Measurements from ENCODE around the gene JPH2. TPM values are rescaled to one million over a fixed set of nuclear protein-coding genes. Genes with fewer than 3 reads are reported as not detected.

The JPH2 gene
- total RNA-seq, 1 experiment from 2014 or later, result 0.17 TPM

DNA sequence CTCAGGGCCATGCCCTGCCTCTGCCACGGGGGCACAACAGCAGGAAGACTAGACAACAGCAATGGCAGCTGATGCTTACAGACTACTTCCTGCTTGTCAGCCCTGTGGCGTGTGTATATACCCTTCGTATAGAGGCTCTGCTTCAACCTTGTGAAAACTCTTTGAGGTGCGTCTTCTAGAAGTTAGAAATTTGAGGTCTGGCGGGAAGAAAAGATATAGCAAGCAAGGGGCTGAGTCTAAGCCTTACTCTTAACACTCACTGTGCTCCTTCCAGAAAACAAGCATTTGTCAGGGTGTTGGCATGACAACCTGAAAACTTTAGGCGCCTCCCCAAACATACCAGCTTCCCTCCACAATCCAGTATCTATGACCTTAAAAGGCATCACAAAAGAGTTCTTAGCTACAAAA is 33.3 kb downstream of the JPH2 start:
- no peaks in the 10 kb centered on the region for H3K9me2 ChIP-seq (ENCODE audit: insufficient read depth)
- H4K20me1 ChIP-seq (ENCODE audit: insufficient read depth), result no peaks in the 10 kb centered on the region
- no peaks in the 10 kb centered on the region for H3K9me3 ChIP-seq (ENCODE audit: control insufficient read depth in 1 of 2, insufficient read depth in 1 of 2, low read depth in 1 of 2, low read length in 2 of 2)
- no TSS peak for BruUV-seq (replicated peaks)
- no peak for DNase-seq (ENCODE audit: low read depth, low spot score)
- H3K79me2 ChIP-seq (ENCODE audit: insufficient read depth, low read length), result no peaks in the 10 kb centered on the region
- ChIA-PET POLR2A (no interaction called here), CTCF (no interaction called here), RAD21 (ENCODE audit: low non-redundant PET in 1 of 2, low total read pairs in 2 of 2, uncharacterized antibody in 2 of 2, unreplicated experiment in 2 of 2) (interaction anchor here in 1 of 2 experiments (0.7 kb wide), 1 partner anchor 18 kb away, joined by 3 read pairs; no protein-coding TSS in a partner anchor)
- peaks cover 21 to 35% of the 10 kb centered on the region in 2 experiments for H3K4me1 ChIP-seq (ENCODE audit: control insufficient read depth in 1 of 2, insufficient read depth in 2 of 2, low read length in 2 of 2)
- no peak overlapping the region for H3K4me3 ChIP-seq (replicated peaks in 1 of 2; ENCODE audit: low read depth in 1 of 2, low read length in 2 of 2)
- H3K4me2 ChIP-seq (ENCODE audit: low read length), result no peak overlapping the region
- ATAC-seq, result no peak
- no peak overlapping the region for H3K9ac ChIP-seq (ENCODE audit: low read length)
- H3K36me3 ChIP-seq (ENCODE audit: control insufficient read depth in 1 of 2, insufficient read depth in 2 of 2, low read length in 2 of 2), result no peaks in the 10 kb centered on the region
- intact Hi-C loops (cut with micrococcal nuclease), result no loop called here
- no peaks in the 10 kb centered on the region for H3K27me3 ChIP-seq (ENCODE audit: insufficient read depth, low read length)
- no peak overlapping the region for H2AFZ ChIP-seq (ENCODE audit: low read depth, low read length, poor library complexity, severe bottlenecking)
- no peak for TF ChIP-seq POLR2AphosphoS5 (IDR thresholded peaks at IDR 0.05; ENCODE audit: low read depth, low read length)
- TF ChIP-seq, protein P1, sequence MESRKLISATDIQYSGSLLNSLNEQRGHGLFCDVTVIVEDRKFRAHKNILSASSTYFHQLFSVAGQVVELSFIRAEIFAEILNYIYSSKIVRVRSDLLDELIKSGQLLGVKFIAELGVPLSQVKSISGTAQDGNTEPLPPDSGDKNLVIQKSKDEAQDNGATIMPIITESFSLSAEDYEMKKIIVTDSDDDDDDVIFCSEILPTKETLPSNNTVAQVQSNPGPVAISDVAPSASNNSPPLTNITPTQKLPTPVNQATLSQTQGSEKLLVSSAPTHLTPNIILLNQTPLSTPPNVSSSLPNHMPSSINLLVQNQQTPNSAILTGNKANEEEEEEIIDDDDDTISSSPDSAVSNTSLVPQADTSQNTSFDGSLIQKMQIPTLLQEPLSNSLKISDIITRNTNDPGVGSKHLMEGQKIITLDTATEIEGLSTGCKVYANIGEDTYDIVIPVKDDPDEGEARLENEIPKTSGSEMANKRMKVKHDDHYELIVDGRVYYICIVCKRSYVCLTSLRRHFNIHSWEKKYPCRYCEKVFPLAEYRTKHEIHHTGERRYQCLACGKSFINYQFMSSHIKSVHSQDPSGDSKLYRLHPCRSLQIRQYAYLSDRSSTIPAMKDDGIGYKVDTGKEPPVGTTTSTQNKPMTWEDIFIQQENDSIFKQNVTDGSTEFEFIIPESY (IDR thresholded peaks at IDR 0.05; ENCODE audit: extremely low read depth, insufficient replicate concordance, low read length), result no peak
- TF ChIP-seq, protein P2, sequence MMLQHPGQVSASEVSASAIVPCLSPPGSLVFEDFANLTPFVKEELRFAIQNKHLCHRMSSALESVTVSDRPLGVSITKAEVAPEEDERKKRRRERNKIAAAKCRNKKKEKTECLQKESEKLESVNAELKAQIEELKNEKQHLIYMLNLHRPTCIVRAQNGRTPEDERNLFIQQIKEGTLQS (IDR thresholded peaks at IDR 0.05), result no peak
- TF ChIP-seq CEBPB (IDR thresholded peaks at IDR 0.05; ENCODE audit: low read depth), result no peak
- TF ChIP-seq TCF7L2 (IDR thresholded peaks at IDR 0.05; ENCODE audit: borderline replicate concordance, extremely low read depth, insufficient read depth, insufficient read length), result no peak
- no peak for TF ChIP-seq POLR2A (IDR thresholded peaks at IDR 0.05; ENCODE audit: borderline replicate concordance, extremely low read depth, insufficient read depth, insufficient read length)
- TF ChIP-seq RAD21 (IDR thresholded peaks at IDR 0.05; ENCODE audit: low read depth), result no peak
- TF ChIP-seq, protein P3, sequence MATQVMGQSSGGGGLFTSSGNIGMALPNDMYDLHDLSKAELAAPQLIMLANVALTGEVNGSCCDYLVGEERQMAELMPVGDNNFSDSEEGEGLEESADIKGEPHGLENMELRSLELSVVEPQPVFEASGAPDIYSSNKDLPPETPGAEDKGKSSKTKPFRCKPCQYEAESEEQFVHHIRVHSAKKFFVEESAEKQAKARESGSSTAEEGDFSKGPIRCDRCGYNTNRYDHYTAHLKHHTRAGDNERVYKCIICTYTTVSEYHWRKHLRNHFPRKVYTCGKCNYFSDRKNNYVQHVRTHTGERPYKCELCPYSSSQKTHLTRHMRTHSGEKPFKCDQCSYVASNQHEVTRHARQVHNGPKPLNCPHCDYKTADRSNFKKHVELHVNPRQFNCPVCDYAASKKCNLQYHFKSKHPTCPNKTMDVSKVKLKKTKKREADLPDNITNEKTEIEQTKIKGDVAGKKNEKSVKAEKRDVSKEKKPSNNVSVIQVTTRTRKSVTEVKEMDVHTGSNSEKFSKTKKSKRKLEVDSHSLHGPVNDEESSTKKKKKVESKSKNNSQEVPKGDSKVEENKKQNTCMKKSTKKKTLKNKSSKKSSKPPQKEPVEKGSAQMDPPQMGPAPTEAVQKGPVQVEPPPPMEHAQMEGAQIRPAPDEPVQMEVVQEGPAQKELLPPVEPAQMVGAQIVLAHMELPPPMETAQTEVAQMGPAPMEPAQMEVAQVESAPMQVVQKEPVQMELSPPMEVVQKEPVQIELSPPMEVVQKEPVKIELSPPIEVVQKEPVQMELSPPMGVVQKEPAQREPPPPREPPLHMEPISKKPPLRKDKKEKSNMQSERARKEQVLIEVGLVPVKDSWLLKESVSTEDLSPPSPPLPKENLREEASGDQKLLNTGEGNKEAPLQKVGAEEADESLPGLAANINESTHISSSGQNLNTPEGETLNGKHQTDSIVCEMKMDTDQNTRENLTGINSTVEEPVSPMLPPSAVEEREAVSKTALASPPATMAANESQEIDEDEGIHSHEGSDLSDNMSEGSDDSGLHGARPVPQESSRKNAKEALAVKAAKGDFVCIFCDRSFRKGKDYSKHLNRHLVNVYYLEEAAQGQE (IDR thresholded peaks at IDR 0.05; ENCODE audit: low read depth), result no peak
- no peak for TF ChIP-seq ELF1 (IDR thresholded peaks at IDR 0.05; ENCODE audit: borderline replicate concordance, low read depth)
- no peak for TF ChIP-seq ZNF274 (IDR thresholded peaks at IDR 0.05; ENCODE audit: low read depth, low read length)
- no peak overlapping the region for H3K27ac ChIP-seq (ENCODE audit: low read depth, low read length)
